Fibroblast of skin of right biceps (primary cell): ENCODE measurements around the gene MTIF2.
"Not testable (repeated sequence)": the region's sequence is repeated elsewhere in the genome, so short reads cannot be mapped to it uniquely, and the experiment has no call there.

Experiments
- DNase-seq: peaks from one replicate; pipeline ENCODE4 v3.0.0-alpha.2; 2013

Gene MTIF2

GRCh38 chr2:55191888-55192287 is 77.1 kb downstream of the MTIF2 start:
- DNase-seq = not testable (repeated sequence)

GRCh38 chr2:55186837-55187236 is 82.2 kb downstream of the MTIF2 start:
- DNase-seq = not testable (repeated sequence)
